Ovary (tissue), 3 donors: ENCODE data around the gene GABBR1.

Experiments used
- EP300 ChIP-seq: sonication (generic); formaldehyde crosslinking; IDR thresholded peaks from one replicate; pipeline ENCODE4 v1.6.1; 2017; ENCODE audit warnings: antibody characterized with exemption
- POLR2A ChIP-seq: fragments of 450-650 bp; IDR thresholded peaks from one replicate; pipeline ENCODE4 v1.6.1; 2017; ENCODE audit warnings: antibody characterized with exemption, mild to moderate bottlenecking, moderate library complexity
- TF ChIP-seq, protein P1 (sequence below), 3 donors: fragments of 450-650 bp in 2 of 3; fragments of 200-600 bp in 1 of 3; IDR thresholded peaks; one replicate each; pipeline versions ENCODE4 v1.5.1 to v1.8.0; 2016 to 2022; ENCODE audit warnings: antibody characterized with exemption in 3 of 3, mild to moderate bottlenecking in 1 of 3
- donor health status: DM: no; HTN: no; CAD: no.

DNA sequence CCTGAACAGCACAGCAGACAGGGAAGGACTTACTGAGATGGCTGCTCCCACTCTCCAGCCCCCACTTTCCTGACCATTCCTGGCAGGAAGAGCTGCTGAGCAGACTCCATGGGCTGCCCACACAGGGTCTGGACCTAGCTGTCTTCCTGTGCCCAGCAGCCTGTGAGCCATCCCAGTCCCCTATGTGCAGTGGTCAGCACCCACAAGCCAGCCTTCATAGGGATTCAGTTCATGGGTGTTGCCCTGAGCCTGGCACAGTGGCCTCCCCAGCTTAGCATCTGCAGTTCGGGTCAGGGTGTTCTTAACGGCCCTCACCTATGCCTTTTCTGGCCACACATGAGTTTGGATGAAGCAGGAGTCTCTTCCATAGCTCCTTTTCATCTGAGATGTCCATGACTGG lies 105.4 kb downstream of the GABBR1 start:
- TF ChIP-seq POLR2A (no peak), EP300 (no peak)
- TF ChIP-seq, protein P1, sequence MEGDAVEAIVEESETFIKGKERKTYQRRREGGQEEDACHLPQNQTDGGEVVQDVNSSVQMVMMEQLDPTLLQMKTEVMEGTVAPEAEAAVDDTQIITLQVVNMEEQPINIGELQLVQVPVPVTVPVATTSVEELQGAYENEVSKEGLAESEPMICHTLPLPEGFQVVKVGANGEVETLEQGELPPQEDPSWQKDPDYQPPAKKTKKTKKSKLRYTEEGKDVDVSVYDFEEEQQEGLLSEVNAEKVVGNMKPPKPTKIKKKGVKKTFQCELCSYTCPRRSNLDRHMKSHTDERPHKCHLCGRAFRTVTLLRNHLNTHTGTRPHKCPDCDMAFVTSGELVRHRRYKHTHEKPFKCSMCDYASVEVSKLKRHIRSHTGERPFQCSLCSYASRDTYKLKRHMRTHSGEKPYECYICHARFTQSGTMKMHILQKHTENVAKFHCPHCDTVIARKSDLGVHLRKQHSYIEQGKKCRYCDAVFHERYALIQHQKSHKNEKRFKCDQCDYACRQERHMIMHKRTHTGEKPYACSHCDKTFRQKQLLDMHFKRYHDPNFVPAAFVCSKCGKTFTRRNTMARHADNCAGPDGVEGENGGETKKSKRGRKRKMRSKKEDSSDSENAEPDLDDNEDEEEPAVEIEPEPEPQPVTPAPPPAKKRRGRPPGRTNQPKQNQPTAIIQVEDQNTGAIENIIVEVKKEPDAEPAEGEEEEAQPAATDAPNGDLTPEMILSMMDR (IDR thresholded peaks at IDR 0.05) = no peak
